LHCN-M2 (cell line): ENCODE results near the gene FOXQ1. TPM values are rescaled to one million over a fixed set of nuclear protein-coding genes. Genes with fewer than 3 reads are reported as not detected.

Experiments
- DNase-seq: peaks from one replicate; pipeline ENCODE4 v3.0.0-alpha.2; 2012; ENCODE audit warnings: low read depth
- total RNA-seq: library from RNA; depleted of rRNA; stranded (reverse); fragments of >200 nt; gene quantifications from 2 replicates; pipeline ENCODE4 v1.2.3, GENCODE V29; 2014

Gene FOXQ1
- total RNA-seq, 1 experiment from 2014 or later, result 0.17 TPM

GRCh38 chr6:1290086-1290485 lies 21.8 kb upstream of the FOXQ1 start:
- DNase-seq, result no peak

- no peak for DNase-seq
Observed at GRCh38 chr6:1290805-1291204, 21.1 kb upstream of the FOXQ1 start.

- no peak for DNase-seq
Observed at GRCh38 chr6:1291381-1291780, 20.5 kb upstream of the FOXQ1 start.

GRCh38 chr6:1295420-1295819 lies 16.5 kb upstream of the FOXQ1 start:
- DNase-seq, result no peak

GRCh38 chr6:1296079-1296478 lies 15.8 kb upstream of the FOXQ1 start:
- no peak for DNase-seq

- DNase-seq, result no peak
Observed at GRCh38 chr6:1296542-1296941, 15.4 kb upstream of the FOXQ1 start.

GRCh38 chr6:1297746-1298145 lies 14.2 kb upstream of the FOXQ1 start:
- no peak for DNase-seq

- no peak for DNase-seq
Observed at GRCh38 chr6:1298768-1299167, 13.1 kb upstream of the FOXQ1 start.

- no peak for DNase-seq
Observed at GRCh38 chr6:1306133-1306532, 5.8 kb upstream of the FOXQ1 start.

- no peak for DNase-seq
Observed at GRCh38 chr6:1309366-1309765, 2.5 kb upstream of the FOXQ1 start.

GRCh38 chr6:1310628-1311399 lies 1.1 kb upstream of the FOXQ1 start:
- no peak for DNase-seq

GRCh38 chr6:1312203-1312472 lies 240 bp downstream of the FOXQ1 start:
- DNase-seq, result no peak

GRCh38 chr6:1312473-1313367 lies 822 bp downstream of the FOXQ1 start:
- DNase-seq, result no peak

- no peak for DNase-seq
Observed at GRCh38 chr6:1313384-1313766, 1.5 kb downstream of the FOXQ1 start.

GRCh38 chr6:1313767-1314503 lies 2.0 kb downstream of the FOXQ1 start:
- no peak for DNase-seq

GRCh38 chr6:1314617-1315016 lies 2.7 kb downstream of the FOXQ1 start:
- DNase-seq, result no peak

GRCh38 chr6:1315201-1315559 lies 3.3 kb downstream of the FOXQ1 start:
- DNase-seq, result no peak

GRCh38 chr6:1315560-1316386 lies 3.9 kb downstream of the FOXQ1 start:
- no peak for DNase-seq

- no peak for DNase-seq
Observed at GRCh38 chr6:1316489-1316971, 4.6 kb downstream of the FOXQ1 start.

GRCh38 chr6:1317302-1317815 lies 5.5 kb downstream of the FOXQ1 start:
- DNase-seq, result no peak

GRCh38 chr6:1318036-1318435 lies 6.1 kb downstream of the FOXQ1 start:
- no peak for DNase-seq
